Pons (tissue), 1 donor: ENCODE data around the gene KDM2A.
A peak's percentile ranks its signal among the peaks of the same experiment; 100 is the strongest.

Source experiments
- DNase-seq: peaks from one replicate; pipeline ENCODE4 v3.0.0-alpha.2; 2016; ENCODE audit warnings: low spot score

The KDM2A gene

DNA sequence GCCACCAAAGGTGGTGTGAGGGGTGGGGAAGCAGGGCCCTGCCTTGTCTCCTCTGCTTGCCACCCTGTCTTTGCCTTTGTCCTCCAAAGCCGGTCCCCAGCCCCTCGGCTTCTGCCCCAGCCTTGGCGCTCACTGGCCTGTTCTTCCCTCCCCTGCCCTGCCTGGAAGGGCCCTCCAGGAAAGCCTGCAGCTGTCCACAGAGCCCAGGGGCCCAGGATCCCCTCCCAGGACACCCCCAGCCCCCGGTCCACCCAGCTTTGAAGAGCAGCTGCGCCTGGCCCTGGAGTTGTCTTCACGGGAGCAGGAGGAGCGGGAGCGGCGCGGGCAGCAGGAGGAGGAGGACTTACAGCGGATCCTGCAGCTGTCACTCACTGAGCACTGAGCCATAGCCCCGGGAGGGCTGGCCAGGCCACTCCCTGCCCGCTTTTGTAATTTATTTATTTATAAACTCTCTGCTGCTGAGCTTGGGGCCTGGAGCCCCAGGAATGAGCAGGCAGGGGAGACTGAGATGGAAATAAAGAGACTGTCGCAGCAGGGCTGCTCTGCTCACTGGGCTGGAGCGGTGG lies 183.0 kb downstream of the KDM2A start:
- DNase-seq: no peak

DNA sequence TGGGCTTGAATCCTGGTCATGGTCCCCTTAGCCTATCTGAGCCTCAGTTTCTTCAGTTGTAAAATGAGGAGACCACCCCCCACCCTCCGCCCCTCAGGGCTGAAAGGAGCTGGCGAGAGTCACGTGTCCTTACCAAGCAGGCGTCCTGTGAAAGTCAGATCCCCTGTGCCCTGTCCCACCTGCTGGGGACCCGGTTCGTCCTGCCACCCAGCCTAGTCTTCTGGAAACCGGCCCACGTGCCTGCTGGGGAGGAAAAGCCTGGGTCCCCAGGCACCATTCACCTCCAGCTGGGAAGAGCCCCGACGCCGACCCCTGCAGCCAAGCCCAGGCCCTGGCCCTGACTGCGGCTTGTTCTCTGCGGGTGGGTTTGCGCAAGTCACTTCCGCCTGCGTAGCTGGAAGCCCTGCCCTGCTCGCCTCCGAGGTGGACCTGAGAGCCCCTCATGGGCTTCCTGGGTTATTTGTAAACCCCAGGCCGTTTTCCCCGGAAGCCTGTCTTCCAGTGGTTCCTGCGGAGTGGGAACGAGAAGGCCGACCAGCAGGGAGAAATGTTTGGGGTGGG lies 183.6 kb downstream of the KDM2A start:
- DNase-seq: no peak

DNA sequence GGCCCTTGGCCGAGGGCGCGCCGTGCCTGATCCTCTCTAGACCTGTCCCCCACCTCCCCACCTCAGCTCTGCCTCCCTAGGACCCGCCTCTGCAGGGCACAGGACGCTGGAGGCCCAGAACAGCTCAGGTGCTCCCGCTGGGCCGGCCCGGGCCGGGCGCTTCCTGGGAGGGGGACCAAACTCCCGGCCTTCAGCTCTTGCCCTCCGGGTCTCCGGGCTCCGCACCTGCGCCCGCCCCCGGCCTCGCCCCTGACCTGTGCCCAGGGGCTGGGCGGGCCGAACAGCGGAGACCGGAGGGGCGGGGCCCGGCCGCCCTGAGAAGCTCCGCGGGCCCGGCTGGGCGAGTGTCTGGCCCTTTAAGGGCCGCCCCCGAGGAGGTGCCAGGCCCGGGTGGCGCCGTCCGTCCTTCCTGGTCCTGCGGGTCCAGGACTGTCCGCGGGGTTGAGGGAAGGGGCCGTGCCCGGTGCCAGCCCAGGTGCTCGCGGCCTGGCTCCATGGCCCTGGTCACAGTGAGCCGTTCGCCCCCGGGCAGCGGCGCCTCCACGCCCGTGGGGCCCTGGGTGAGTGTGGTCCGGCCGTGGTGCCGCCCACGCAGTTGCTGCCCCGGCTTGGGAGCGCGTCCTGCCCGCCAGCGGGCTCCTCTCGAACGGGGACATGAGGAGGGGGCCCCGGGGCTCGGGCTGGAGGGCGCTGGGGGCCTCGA lies 184.2 kb downstream of the KDM2A start, which contains the start of gene SSH3:
Gene SSH3 (plus strand): TSS at position 399 of the 703 bp plus-strand sequence. CDS start 96 bp downstream, at position 495.
- DNase-seq: peak; percentile 66

DNA sequence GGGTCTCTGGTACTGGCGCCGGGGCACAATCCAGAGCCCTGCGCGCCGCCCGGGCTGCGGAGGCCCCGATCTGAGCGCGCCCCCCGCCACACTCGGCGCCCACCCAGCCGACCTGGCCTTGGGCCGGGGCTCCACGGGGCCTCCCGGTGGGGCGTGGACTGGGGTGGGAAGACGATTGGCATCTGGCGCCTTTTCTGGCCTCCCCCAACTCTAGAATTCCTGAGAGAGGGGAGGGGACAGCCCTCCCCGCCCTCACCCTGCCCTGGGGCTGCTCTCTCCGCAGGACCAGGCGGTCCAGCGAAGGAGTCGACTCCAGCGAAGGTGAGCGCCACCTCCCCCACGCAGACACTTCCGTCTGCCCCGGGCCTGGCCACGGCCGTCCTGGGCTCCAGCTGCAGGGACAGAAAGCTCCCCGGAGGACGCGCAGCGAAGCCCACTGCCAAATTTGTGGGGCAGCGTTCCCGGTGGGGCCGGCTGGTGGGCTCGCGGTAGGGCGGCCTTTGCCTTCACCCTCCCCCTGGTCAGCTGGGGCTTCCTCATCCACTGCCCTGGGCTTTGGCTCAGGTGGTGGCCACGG lies 184.9 kb downstream of the KDM2A start:
- DNase-seq: no peak

DNA sequence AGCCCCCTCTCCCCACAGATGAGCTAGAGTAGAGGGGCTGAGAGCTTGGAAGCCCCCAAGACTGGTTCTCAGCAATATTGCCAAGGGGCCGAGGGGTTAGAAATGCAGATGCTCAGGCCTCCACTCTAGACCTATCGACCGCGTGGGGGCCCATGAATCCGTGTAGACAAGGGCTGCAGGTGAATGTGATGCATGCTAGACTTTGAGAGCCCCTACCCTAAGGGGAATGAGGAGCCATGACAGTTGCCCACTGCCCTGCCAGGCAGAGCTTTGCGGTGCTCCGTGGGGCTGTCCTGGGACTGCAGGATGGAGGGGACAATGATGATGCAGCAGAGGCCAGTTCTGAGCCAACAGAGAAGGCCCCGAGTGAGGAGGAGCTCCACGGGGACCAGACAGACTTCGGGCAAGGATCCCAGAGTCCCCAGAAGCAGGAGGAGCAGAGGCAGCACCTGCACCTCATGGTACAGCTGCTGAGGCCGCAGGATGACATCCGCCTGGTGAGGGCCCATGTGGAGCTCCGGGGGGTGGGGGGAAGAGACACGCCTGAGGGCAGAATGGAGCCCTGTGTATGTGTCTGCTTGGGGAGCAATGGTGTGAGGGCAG lies 185.5 kb downstream of the KDM2A start:
- DNase-seq: no peak

DNA sequence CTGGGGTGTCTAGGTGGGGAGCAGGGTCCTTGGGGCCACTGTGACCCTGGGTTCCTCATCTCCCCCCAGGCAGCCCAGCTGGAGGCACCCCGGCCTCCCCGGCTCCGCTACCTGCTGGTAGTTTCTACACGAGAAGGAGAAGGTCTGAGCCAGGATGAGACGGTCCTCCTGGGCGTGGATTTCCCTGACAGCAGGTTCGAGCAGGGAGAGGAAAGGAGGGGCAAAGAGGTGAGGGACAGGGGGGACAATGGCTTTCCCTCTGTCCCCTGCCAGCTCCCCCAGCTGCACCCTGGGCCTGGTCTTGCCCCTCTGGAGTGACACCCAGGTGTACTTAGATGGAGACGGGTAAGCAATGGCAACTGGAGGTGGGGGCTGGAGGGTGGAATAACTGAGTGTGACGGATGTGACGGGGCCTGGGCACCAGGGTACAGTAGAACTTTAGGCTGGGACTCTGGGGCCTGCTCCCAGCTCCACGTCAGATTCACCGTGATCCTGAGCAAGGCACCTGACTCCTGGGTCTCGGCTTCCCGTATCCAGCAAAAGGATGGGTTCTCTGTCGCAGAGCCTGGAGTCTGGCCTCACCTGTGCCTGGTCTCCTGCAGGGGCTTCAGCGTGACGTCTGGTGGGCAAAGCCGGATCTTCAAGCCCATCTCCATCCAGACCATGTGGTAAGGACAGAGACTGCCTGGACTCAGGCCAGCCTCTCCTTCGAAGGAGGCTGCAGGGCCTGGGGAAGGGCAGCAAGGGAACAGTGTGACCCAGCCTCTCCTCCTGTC lies 187.9 kb downstream of the KDM2A start:
- DNase-seq: no peak

DNA sequence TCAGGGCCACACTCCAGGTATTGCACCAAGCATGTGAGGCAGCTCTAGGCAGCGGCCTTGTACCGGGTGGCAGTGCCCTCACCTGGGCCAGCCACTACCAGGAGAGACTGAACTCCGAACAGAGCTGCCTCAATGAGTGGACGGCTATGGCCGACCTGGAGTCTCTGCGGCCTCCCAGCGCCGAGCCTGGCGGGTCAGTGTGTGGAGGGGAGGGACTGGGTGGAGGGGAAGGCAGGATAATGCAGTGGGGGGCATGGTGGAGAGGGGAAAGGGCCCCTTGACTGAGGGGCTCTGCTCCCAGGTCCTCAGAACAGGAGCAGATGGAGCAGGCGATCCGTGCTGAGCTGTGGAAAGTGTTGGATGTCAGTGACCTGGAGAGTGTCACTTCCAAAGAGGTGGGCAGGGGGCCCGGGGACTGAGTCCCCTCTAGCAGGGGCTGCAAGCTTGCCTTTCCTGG lies 188.5 kb downstream of the KDM2A start:
- no peak for DNase-seq
